Small intestine (tissue), 7 donors: Measurements from ENCODE around the gene ZNF438. TPM values are rescaled to one million over a fixed set of nuclear protein-coding genes. Genes with fewer than 3 reads are reported as not detected.

Experiments
- DNase-seq, 2 donors: peaks; one replicate each; pipeline versions ENCODE4 v3.0.0 to v3.0.0-alpha.2; 2013
- FAIRE-seq: peaks from 2 replicates; lab custom pipeline; 2012; peaks lifted over from hg19 to GRCh38; lab: Jason Lieb, UNC
- H3K27ac ChIP-seq, 3 donors: one replicate each; pipeline ENCODE4 v1.5.1; 2013; ENCODE audit warnings: low read length in 2 of 3, mild to moderate bottlenecking in 2 of 3, control low read depth in 1 of 3, inconsistent platforms in 1 of 3, low read depth in 1 of 3, moderate library complexity in 1 of 3
- H3K27me3 ChIP-seq, 3 donors: one replicate each; pipeline ENCODE4 v1.6.1; 2013; ENCODE audit warnings: low read length in 3 of 3, inconsistent platforms in 1 of 3; ENCODE audit not compliant: control insufficient read depth in 3 of 3, insufficient read depth in 3 of 3
- H3K36me3 ChIP-seq, 3 donors: one replicate each; pipeline ENCODE4 v1.6.1; 2013; ENCODE audit warnings: low read length in 3 of 3, inconsistent platforms in 1 of 3, low read depth in 1 of 3, mild to moderate bottlenecking in 1 of 3, moderate library complexity in 1 of 3; ENCODE audit not compliant: control insufficient read depth in 3 of 3, insufficient read depth in 2 of 3
- H3K4me1 ChIP-seq, 3 donors: one replicate each; pipeline ENCODE4 v1.6.1; 2013; ENCODE audit warnings: low read length in 2 of 3, inconsistent platforms in 1 of 3, low read depth in 1 of 3, mild to moderate bottlenecking in 1 of 3, moderate library complexity in 1 of 3; ENCODE audit not compliant: control insufficient read depth in 3 of 3, insufficient read depth in 2 of 3
- H3K4me3 ChIP-seq, 3 donors: one replicate each; pipeline ENCODE4 v1.5.1; 2013; ENCODE audit warnings: low read length in 3 of 3, control low read depth in 1 of 3, inconsistent platforms in 1 of 3, low read depth in 1 of 3, mild to moderate bottlenecking in 1 of 3, moderate library complexity in 1 of 3
- H3K9me3 ChIP-seq, 2 donors: one replicate each; pipeline ENCODE4 v1.6.1; 2013; ENCODE audit warnings: low read depth in 1 of 2, low read length in 1 of 2; ENCODE audit not compliant: control insufficient read depth in 2 of 2, insufficient read depth in 1 of 2
- WGBS, 3 donors: extraction: QIAGEN DNeasy Blood & Tissue Kit; methylation state at CpG; one replicate each; pipeline ENCODE4 v1.1.7; 2013; 5-methylcytosine and 5-hydroxymethylcytosine counted together
- polyA plus RNA-seq, 4 donors: library from polyadenylated mRNA; stranded (reverse) in 3 of 4; unstranded in 1 of 4; fragments of 200-250 nt in 3 of 4; fragments of 120-200 nt in 1 of 4; gene quantifications; one replicate each; pipeline versions ENCODE4 v1.2.1 to v1.2.3, GENCODE V29; 2013
- donor health status: healthy with polysubstance abuse.
- donor health status: control.
- donor health status: control.
- donor health status: Bipolar disorder and iron deficiency.
- donor health status: healthy.

ZNF438 gene
- polyA plus RNA-seq, 4 donors = 4.1 to 6.4 (median 5.5) TPM

GRCh38 chr10:30992681-30993080 is 39.0 kb downstream of the ZNF438 start:
- WGBS, 3 donors = 78 to 96% (median 89%) methylated on average over 4 of the region's 4 CpGs
- FAIRE-seq = no peak
- H3K9me3 ChIP-seq = peaks cover 0 to 18% of the 10 kb centered on the region in 2 donors
- H3K36me3 ChIP-seq = peaks cover 0 to 6% (median 0%) of the 10 kb centered on the region in 3 donors
- no peaks in the 10 kb centered on the region for H3K27me3 ChIP-seq
- DNase-seq = no peak
- peak overlapping the region in 1 of 3 donors; percentile 12 for H3K27ac ChIP-seq
- no peak overlapping the region for H3K4me3 ChIP-seq
- H3K4me1 ChIP-seq = peaks cover 0 to 9% (median 3%) of the 10 kb centered on the region in 3 donors

- 36 to 54% (median 40%) methylated on average over 1 of the region's 1 CpG for WGBS, 3 donors
- peaks cover 0 to 18% of the 10 kb centered on the region in 2 donors for H3K9me3 ChIP-seq
- H3K27ac ChIP-seq = peak overlapping the region in 2 of 3 donors; percentile 14 to 43
- H3K4me1 ChIP-seq = peaks cover 0 to 9% (median 3%) of the 10 kb centered on the region in 3 donors
- no peak for DNase-seq
- no peak overlapping the region for H3K4me3 ChIP-seq
- no peaks in the 10 kb centered on the region for H3K27me3 ChIP-seq
- FAIRE-seq = no peak
- peaks cover 0 to 6% (median 0%) of the 10 kb centered on the region in 3 donors for H3K36me3 ChIP-seq
These were observed 40.0 kb downstream of the ZNF438 start for GRCh38 chr10:30991647-30992011.

GRCh38 chr10:30990971-30991646 is 40.6 kb downstream of the ZNF438 start:
- H3K27ac ChIP-seq = peak overlapping the region in 2 of 3 donors; percentile 26 to 37
- DNase-seq = peak in 1 of 2 donors; percentile 82
- no peak overlapping the region for H3K4me3 ChIP-seq
- WGBS, 3 donors = 86 to 96% (median 90%) methylated on average over 2 of the region's 2 CpGs
- no peak for FAIRE-seq
- H3K9me3 ChIP-seq = peaks cover 0 to 18% of the 10 kb centered on the region in 2 donors
- peaks cover 0 to 9% (median 3%) of the 10 kb centered on the region in 3 donors for H3K4me1 ChIP-seq
- H3K27me3 ChIP-seq = no peaks in the 10 kb centered on the region
- peaks cover 0 to 6% (median 0%) of the 10 kb centered on the region in 3 donors for H3K36me3 ChIP-seq

GRCh38 chr10:30990351-30990750 is 41.3 kb downstream of the ZNF438 start:
- no peak overlapping the region for H3K4me3 ChIP-seq
- peaks cover 0 to 6% (median 0%) of the 10 kb centered on the region in 3 donors for H3K36me3 ChIP-seq
- no peaks in the 10 kb centered on the region for H3K27me3 ChIP-seq
- FAIRE-seq = no peak
- H3K9me3 ChIP-seq = peaks cover 0 to 18% of the 10 kb centered on the region in 2 donors
- H3K27ac ChIP-seq = no peak overlapping the region
- peaks cover 0 to 9% (median 3%) of the 10 kb centered on the region in 3 donors for H3K4me1 ChIP-seq
- 72 to 83% (median 74%) methylated on average over 2 of the region's 2 CpGs for WGBS, 3 donors
- no peak for DNase-seq

- WGBS, 3 donors = 50 to 52% (median 52%) methylated on average over 1 of the region's 1 CpG
- H3K4me3 ChIP-seq = no peak overlapping the region
- no peak for DNase-seq
- no peak overlapping the region for H3K27ac ChIP-seq
- no peak for FAIRE-seq
- H3K4me1 ChIP-seq = peaks cover 0 to 11% (median 3%) of the 10 kb centered on the region in 3 donors
- H3K27me3 ChIP-seq = no peaks in the 10 kb centered on the region
- H3K36me3 ChIP-seq = peaks cover 0 to 3% (median 0%) of the 10 kb centered on the region in 3 donors
- peaks cover 0 to 9% of the 10 kb centered on the region in 2 donors for H3K9me3 ChIP-seq
These were observed 42.7 kb downstream of the ZNF438 start for GRCh38 chr10:30988831-30989435.

- 88 to 91% (median 90%) methylated on average over 5 of the region's 5 CpGs for WGBS, 3 donors
- DNase-seq (no peak), FAIRE-seq (no peak)
- Histone ChIP-seq H3K36me3 (no peaks in the 10 kb centered on the region), H3K4me3 (no peak overlapping the region), H3K27me3 (no peaks in the 10 kb centered on the region), H3K27ac (no peak overlapping the region), H3K9me3 (no peaks in the 10 kb centered on the region), H3K4me1 (peaks cover 0 to 11% (median 3%) of the 10 kb centered on the region in 3 donors)
These were observed 44.2 kb downstream of the ZNF438 start for GRCh38 chr10:30987463-30987862.

- Histone ChIP-seq H3K36me3 (no peaks in the 10 kb centered on the region), H3K27ac (no peak overlapping the region), H3K9me3 (no peaks in the 10 kb centered on the region), H3K4me3 (no peak overlapping the region), H3K27me3 (no peaks in the 10 kb centered on the region), H3K4me1 (peaks cover 0 to 4% (median 3%) of the 10 kb centered on the region in 3 donors)
- WGBS, 3 donors = 56 to 65% (median 63%) methylated on average over 3 of the region's 3 CpGs
- FAIRE-seq (no peak), DNase-seq (no peak)
These were observed 45.6 kb downstream of the ZNF438 start for GRCh38 chr10:30986053-30986555.

- 51 to 61% (median 53%) methylated on average over 1 of the region's 1 CpG for WGBS, 3 donors
- Histone ChIP-seq H3K27me3 (no peaks in the 10 kb centered on the region), H3K36me3 (no peaks in the 10 kb centered on the region), H3K27ac (no peak overlapping the region), H3K9me3 (no peaks in the 10 kb centered on the region), H3K4me1 (peaks cover 0 to 3% (median 0%) of the 10 kb centered on the region in 3 donors), H3K4me3 (no peak overlapping the region)
- DNase-seq = no peak
- FAIRE-seq = no peak
These were observed 46.2 kb downstream of the ZNF438 start for GRCh38 chr10:30985512-30985911.
